Type B pancreatic cell (in vitro differentiated cells): ENCODE measurements around the gene MYO9A. TPM values are rescaled to one million over a fixed set of nuclear protein-coding genes. Genes with fewer than 3 reads are reported as not detected.

ENCODE experiments used
- DNase-seq: peaks from one replicate; pipeline ENCODE4 v3.0.0; 2021; ENCODE audit warnings: mixed read lengths; ENCODE audit not compliant: unreplicated experiment; ENCODE audit errors: extremely low spot score
- H3K27ac Mint-ChIP-seq: 2 replicates; pipeline ENCODE4 v1.8.0; 2021; ENCODE audit warnings: mild to moderate bottlenecking, mixed read lengths
- H3K27me3 Mint-ChIP-seq: 2 replicates; pipeline ENCODE4 v1.8.0; 2021; ENCODE audit warnings: mixed read lengths
- H3K36me3 Mint-ChIP-seq: 2 replicates; pipeline ENCODE4 v1.8.0; 2021; ENCODE audit warnings: mixed read lengths
- H3K4me1 Mint-ChIP-seq: one replicate; pipeline ENCODE4 v1.8.0; 2021; ENCODE audit warnings: mixed read lengths; ENCODE audit not compliant: unreplicated experiment
- H3K4me3 Mint-ChIP-seq: 2 replicates; pipeline ENCODE4 v1.8.0; 2021; ENCODE audit warnings: mild to moderate bottlenecking, mixed read lengths
- H3K9me3 Mint-ChIP-seq: 2 replicates; pipeline ENCODE4 v1.8.0; 2021; ENCODE audit warnings: mixed read lengths
- CTCF ChIP-seq: fragments of 200-600 bp; sonication (generic); conservative IDR thresholded peaks from 2 replicates; pipeline ENCODE4 v1.5.0; 2021; ENCODE audit warnings: antibody characterized with exemption, mild to moderate bottlenecking
- total RNA-seq: library from RNA; stranded (reverse); gene quantifications from 2 replicates; pipeline ENCODE4 v1.2.1, GENCODE V29; 2021; ENCODE audit warnings: low replicate concordance

The MYO9A gene
- total RNA-seq, 1 donor from 2014 or later, result 43.4 TPM

DNA sequence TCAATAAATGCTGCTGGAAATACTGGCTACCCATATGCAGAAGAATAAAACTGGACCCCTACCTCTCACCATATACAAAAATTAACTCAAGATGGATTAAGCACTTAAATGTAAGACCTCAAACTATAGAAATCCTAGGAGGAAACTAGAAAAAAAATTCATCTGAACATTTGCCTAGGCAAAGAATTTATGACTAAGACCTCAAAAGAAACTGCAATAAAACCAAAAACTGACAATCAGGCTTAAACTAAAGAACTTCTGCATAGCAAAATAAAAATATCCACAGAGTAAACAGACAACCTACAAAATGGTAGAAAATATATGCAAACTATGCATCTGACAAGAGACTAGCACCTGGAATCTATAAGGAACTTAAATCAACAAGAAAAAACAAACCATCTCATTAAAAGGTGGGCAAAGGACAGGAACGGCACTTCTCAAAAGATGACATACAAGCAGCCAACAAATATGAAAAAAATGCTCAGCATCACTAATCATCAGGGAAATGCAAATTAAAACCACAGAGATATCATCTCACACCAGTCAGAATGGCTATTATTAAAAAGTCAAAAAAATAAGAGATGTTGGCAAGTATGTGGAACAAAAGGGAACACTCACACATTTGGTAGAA lies 47.0 kb downstream of the MYO9A start:
- Mint-ChIP-seq H3K36me3 (peaks cover 5% of the 10 kb centered on the region), H3K27ac (peak overlapping the region; percentile 8), H3K4me1 (peaks cover 14% of the 10 kb centered on the region), H3K9me3 (no peaks in the 10 kb centered on the region), H3K4me3 (no peak overlapping the region), H3K27me3 (no peaks in the 10 kb centered on the region)
- no peak for TF ChIP-seq CTCF
- DNase-seq, result no peak

DNA sequence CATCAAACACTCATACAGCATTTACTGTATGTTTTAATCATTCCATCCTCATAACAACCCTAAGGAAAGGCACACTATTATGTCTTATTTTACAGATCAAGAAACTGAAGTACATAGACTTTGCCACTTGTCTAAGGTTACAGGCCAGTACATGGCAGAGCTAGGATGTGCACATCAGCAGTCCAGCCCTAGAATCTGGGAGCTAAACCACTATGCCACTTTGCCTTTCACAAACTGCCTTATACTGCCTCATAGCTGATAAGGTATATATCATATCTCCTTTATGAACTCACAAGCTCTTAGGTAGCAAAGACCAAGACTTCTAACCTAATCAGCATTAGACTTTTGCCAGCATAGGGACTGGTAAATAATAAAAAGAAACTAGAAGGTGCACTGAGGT lies 49.1 kb downstream of the MYO9A start:
- DNase-seq, result no peak
- H3K27ac Mint-ChIP-seq, result no peak overlapping the region
- H3K4me1 Mint-ChIP-seq, result peaks cover 9% of the 10 kb centered on the region
- TF ChIP-seq CTCF, result no peak
- H3K4me3 Mint-ChIP-seq, result no peak overlapping the region
- peaks cover 5% of the 10 kb centered on the region for H3K9me3 Mint-ChIP-seq
- H3K27me3 Mint-ChIP-seq, result no peaks in the 10 kb centered on the region
- peaks cover 7% of the 10 kb centered on the region for H3K36me3 Mint-ChIP-seq

- no peak overlapping the region for H3K27ac Mint-ChIP-seq
- no peak for TF ChIP-seq CTCF
- peaks cover 19% of the 10 kb centered on the region for H3K9me3 Mint-ChIP-seq
- peaks cover 5% of the 10 kb centered on the region for H3K4me1 Mint-ChIP-seq
- no peaks in the 10 kb centered on the region for H3K27me3 Mint-ChIP-seq
- no peak for DNase-seq
- peaks cover 8% of the 10 kb centered on the region for H3K36me3 Mint-ChIP-seq
- H3K4me3 Mint-ChIP-seq, result no peak overlapping the region
Observed at GRCh38 chr15:72065801-72066200, 52.1 kb downstream of the MYO9A start.

DNA sequence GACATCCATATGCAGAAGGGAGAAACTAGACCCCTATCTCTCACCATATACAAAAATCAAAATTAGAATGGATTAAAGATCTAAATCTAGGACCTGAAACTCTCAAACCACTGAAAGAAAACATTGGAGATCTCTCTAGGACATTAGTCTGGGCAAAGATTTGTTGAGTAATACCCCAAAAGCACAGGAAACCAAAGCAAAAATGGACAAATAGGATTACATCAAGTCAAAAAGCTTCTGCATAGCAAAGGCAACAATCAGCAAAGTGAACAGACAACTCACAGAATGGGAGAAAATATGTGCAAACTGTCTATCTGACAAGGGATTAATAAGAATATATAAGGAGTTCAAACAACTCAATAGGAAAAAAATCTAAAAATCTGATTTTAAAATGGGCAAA lies 54.8 kb downstream of the MYO9A start:
- no peak overlapping the region for H3K4me3 Mint-ChIP-seq
- no peak overlapping the region for H3K27ac Mint-ChIP-seq
- no peak for TF ChIP-seq CTCF
- H3K9me3 Mint-ChIP-seq, result peaks cover 19% of the 10 kb centered on the region
- no peak for DNase-seq
- peaks cover 7% of the 10 kb centered on the region for H3K36me3 Mint-ChIP-seq
- no peaks in the 10 kb centered on the region for H3K27me3 Mint-ChIP-seq
- no peaks in the 10 kb centered on the region for H3K4me1 Mint-ChIP-seq

- no peak overlapping the region for H3K4me3 Mint-ChIP-seq
- TF ChIP-seq CTCF, result no peak
- peaks cover 7% of the 10 kb centered on the region for H3K36me3 Mint-ChIP-seq
- peaks cover 2% of the 10 kb centered on the region for H3K4me1 Mint-ChIP-seq
- no peak overlapping the region for H3K27ac Mint-ChIP-seq
- H3K9me3 Mint-ChIP-seq, result peaks cover 19% of the 10 kb centered on the region
- no peaks in the 10 kb centered on the region for H3K27me3 Mint-ChIP-seq
- DNase-seq, result no peak
Observed at GRCh38 chr15:72062319-72062718, 55.6 kb downstream of the MYO9A start.
